ENCODE measurements around the gene TIAM2.
"Not testable (repeated sequence)": the region's sequence is repeated elsewhere in the genome, so short reads cannot be mapped to it uniquely, and the experiment has no call there.

TIAM2 gene

GRCh38 chr6:155103816-155104366, 108.8 kb downstream of the TIAM2 start:
- peak; percentile 17 for DNase-seq

- DNase-seq, result no peak
Measured at GRCh38 chr6:155106456-155107115, 111.5 kb downstream of the TIAM2 start.

GRCh38 chr6:155107432-155108069, 112.4 kb downstream of the TIAM2 start:
- DNase-seq, result no peak

- no peak for DNase-seq
Measured at GRCh38 chr6:155108070-155108820, 113.1 kb downstream of the TIAM2 start.

GRCh38 chr6:155110721-155111120, 115.6 kb downstream of the TIAM2 start:
- DNase-seq, result no peak

- no peak for DNase-seq
Measured at GRCh38 chr6:155112757-155113156, 117.6 kb downstream of the TIAM2 start.

- no peak for DNase-seq
Measured at GRCh38 chr6:155115893-155116570, 120.9 kb downstream of the TIAM2 start.

GRCh38 chr6:155116571-155116910, 121.4 kb downstream of the TIAM2 start:
- DNase-seq, result no peak

- DNase-seq, result no peak
Measured at GRCh38 chr6:155117256-155117655, 122.1 kb downstream of the TIAM2 start.

GRCh38 chr6:155117785-155118184, 122.7 kb downstream of the TIAM2 start:
- DNase-seq, result no peak

- not testable (repeated sequence) for DNase-seq
Measured at GRCh38 chr6:155119201-155119600, 124.1 kb downstream of the TIAM2 start.

GRCh38 chr6:155120034-155120433, 124.9 kb downstream of the TIAM2 start:
- DNase-seq, result no peak

GRCh38 chr6:155121294-155121693, 126.2 kb downstream of the TIAM2 start:
- DNase-seq, result no peak

- no peak for DNase-seq
Measured at GRCh38 chr6:155121699-155122098, 126.6 kb downstream of the TIAM2 start.

- no peak for DNase-seq
Measured at GRCh38 chr6:155122199-155122950, 127.3 kb downstream of the TIAM2 start.

- DNase-seq, result no peak
Measured at GRCh38 chr6:155123520-155123919, 128.4 kb downstream of the TIAM2 start.

- DNase-seq, result no peak
Measured at GRCh38 chr6:155125906-155126305, 130.8 kb downstream of the TIAM2 start.

GRCh38 chr6:155126727-155127439, 131.8 kb downstream of the TIAM2 start:
- no peak for DNase-seq

- no peak for DNase-seq
Measured at GRCh38 chr6:155128977-155129376, 133.9 kb downstream of the TIAM2 start.

- no peak for DNase-seq
Measured at GRCh38 chr6:155129744-155130143, 134.6 kb downstream of the TIAM2 start.

- DNase-seq, result no peak
Measured at GRCh38 chr6:155130161-155130853, 135.2 kb downstream of the TIAM2 start.

All from CD4-positive, alpha-beta T cell treated with Interleukin-15 for 1 hour (primary cell).